ENCODE data around the gene GPC5.

Gene GPC5

DNA sequence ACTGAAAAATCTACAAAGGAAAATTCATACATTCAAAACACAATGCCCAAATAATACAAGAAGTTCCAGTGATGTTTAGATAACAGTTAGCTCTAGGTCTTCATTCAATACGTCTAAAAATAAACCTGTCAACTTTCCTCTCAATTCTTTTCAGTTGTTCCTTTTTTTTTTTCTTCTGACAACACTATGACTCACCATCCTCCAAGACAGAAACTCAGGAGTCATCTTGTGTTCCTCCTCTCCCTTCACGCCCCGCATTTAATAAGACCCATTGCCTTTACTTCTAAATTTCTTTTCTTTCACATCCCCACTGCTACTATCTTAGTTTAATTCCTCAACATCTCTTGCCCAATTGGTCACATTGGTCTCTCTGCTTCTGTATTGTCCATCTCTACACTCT lies 759.9 kb downstream of the GPC5 start:
- POLR2A ChIA-PET: no interaction called here
- no peak for DNase-seq (ENCODE audit: extremely low spot score)
- no peak for TF ChIP-seq ZNF384 (IDR thresholded peaks at IDR 0.05)
- TF ChIP-seq L3MBTL2 (conservative IDR thresholded peaks at IDR 0.05): no peak
- no peak for TF ChIP-seq HDGF (IDR thresholded peaks at IDR 0.05; ENCODE audit: borderline replicate concordance)
- TF ChIP-seq NFRKB (IDR thresholded peaks at IDR 0.05): no peak
- no peak for TF ChIP-seq TARDBP (IDR thresholded peaks at IDR 0.05)
- TF ChIP-seq BHLHE40 (IDR thresholded peaks at IDR 0.05; ENCODE audit: borderline replicate concordance): no peak
- TF ChIP-seq ARNT (IDR thresholded peaks at IDR 0.05): no peak
- CTCF ChIA-PET: no interaction called here

DNA sequence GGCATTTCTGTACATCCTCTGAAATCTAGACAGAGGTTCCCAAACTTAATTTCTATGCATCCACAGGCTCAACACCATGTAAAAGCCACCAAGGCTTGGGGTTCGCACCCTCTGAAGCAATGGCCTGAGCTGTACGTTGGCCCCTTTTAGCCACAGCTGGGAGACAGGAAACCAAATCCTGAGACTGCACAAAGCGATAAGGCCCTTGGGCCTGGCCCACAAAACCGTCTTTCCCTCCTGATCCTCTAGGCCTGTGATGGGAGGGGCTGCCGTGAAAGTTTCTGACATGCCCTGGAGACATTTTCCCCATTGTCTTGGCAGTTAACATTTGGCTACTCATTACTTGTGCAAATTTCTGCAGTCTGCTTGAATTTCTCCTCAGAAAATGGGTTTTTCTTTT lies 766.4 kb downstream of the GPC5 start:
- no peak for TF ChIP-seq NFRKB (IDR thresholded peaks at IDR 0.05)
- DNase-seq (ENCODE audit: extremely low spot score): no peak
- CTCF ChIA-PET: no interaction called here
- POLR2A ChIA-PET: no interaction called here

DNA sequence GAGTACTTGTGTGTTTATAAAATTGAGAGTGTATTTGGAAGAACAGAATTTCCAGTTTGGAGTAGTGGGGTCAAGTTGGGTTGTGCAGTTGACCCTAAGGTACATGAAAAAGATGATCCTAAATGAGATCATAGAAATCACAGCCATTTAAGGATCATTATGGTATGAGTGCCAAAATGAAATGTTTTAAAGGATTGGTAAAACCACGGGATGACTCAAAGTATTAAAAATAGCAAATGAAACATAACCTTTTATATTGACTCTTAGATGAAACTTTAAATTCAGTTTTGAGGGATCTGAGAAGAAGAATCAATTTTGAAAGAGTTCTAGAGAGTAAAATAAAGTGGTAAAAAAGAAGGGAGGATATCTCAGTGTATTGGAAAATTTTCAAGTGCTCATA lies 773.8 kb downstream of the GPC5 start:
- TF ChIP-seq SUZ12 (IDR thresholded peaks at IDR 0.05) (no peak), ELF4 (IDR thresholded peaks at IDR 0.05) (no peak), NFRKB (IDR thresholded peaks at IDR 0.05) (no peak), TARDBP (IDR thresholded peaks at IDR 0.05) (no peak), FOXK2 (IDR thresholded peaks at IDR 0.05) (no peak), L3MBTL2 (conservative IDR thresholded peaks at IDR 0.05) (no peak), HDGF (IDR thresholded peaks at IDR 0.05; ENCODE audit: borderline replicate concordance) (no peak), BHLHE40 (IDR thresholded peaks at IDR 0.05; ENCODE audit: borderline replicate concordance) (no peak)
- no peak for DNase-seq (ENCODE audit: extremely low spot score)
- POLR2A ChIA-PET: no interaction called here
- CTCF ChIA-PET: no interaction called here

DNA sequence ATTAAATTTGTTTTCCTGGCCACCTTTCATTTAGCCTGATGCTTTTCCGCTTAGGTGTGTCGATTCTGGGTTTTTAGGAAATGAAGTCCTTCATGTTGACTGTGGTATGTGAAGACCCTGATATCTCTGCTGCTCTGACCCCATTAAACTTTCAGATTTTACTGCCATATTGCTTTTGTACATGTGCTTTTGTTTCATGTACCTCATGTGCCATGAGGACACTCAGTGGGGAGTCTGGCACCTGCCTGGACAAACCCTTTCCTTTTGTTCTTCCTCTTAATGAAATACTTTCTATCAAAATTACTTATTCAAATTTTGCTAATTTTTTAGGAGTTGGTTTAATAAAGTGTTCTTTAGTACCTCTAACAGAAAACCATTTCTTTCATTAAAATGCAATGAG lies 774.8 kb downstream of the GPC5 start:
- no peak for DNase-seq (ENCODE audit: extremely low spot score)
- TF ChIP-seq CTBP1 (IDR thresholded peaks at IDR 0.05; ENCODE audit: borderline replicate concordance) (no peak), SUZ12 (IDR thresholded peaks at IDR 0.05) (no peak), LEF1 (IDR thresholded peaks at IDR 0.05; ENCODE audit: borderline replicate concordance) (no peak), L3MBTL2 (conservative IDR thresholded peaks at IDR 0.05) (no peak), ARNT (IDR thresholded peaks at IDR 0.05) (no peak), BHLHE40 (IDR thresholded peaks at IDR 0.05; ENCODE audit: borderline replicate concordance) (no peak), NFRKB (IDR thresholded peaks at IDR 0.05) (no peak), HDGF (IDR thresholded peaks at IDR 0.05; ENCODE audit: borderline replicate concordance) (no peak), ELF4 (IDR thresholded peaks at IDR 0.05) (no peak), ZNF384 (IDR thresholded peaks at IDR 0.05) (no peak), SP1 (IDR thresholded peaks at IDR 0.05) (no peak), TARDBP (IDR thresholded peaks at IDR 0.05) (no peak), FOXM1 (IDR thresholded peaks at IDR 0.05; ENCODE audit: borderline replicate concordance) (no peak), FOXK2 (IDR thresholded peaks at IDR 0.05) (no peak), FOXA1 (IDR thresholded peaks at IDR 0.05) (no peak)
- TF ChIP-seq, protein P1, sequence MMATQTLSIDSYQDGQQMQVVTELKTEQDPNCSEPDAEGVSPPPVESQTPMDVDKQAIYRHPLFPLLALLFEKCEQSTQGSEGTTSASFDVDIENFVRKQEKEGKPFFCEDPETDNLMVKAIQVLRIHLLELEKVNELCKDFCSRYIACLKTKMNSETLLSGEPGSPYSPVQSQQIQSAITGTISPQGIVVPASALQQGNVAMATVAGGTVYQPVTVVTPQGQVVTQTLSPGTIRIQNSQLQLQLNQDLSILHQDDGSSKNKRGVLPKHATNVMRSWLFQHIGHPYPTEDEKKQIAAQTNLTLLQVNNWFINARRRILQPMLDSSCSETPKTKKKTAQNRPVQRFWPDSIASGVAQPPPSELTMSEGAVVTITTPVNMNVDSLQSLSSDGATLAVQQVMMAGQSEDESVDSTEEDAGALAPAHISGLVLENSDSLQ (IDR thresholded peaks at IDR 0.05): no peak
- ChIA-PET CTCF (no interaction called here), POLR2A (no interaction called here)

DNA sequence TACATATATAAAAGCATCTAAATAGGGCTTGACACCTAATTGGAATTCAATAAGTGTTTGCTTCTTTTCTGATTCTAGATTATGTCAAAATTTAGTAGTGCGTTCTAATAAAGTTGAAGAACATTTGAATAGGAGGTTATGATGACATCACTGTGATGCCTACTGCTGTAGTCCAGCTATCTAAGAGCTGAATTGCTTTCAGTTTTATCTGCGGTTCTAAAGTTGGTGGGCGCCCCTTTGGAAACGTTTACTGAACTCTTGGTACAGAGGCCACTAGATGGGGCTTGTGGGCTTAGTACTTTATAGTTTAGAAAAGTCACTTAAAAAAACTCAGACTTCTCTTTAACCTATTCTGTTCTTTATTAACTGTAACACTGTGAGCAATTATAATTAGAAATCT lies 776.9 kb downstream of the GPC5 start:
- ChIA-PET POLR2A (no interaction called here), CTCF (interaction anchor here (0.5 to 1.6 kb wide), 5 partner anchors 99 to 1426 kb away, joined by 3 to 6 read pairs (median 4); no protein-coding TSS in a partner anchor)
- TF ChIP-seq ZNF384 (IDR thresholded peaks at IDR 0.05): 0 out of 2 replicates have a peak, but pooled peaks have one; percentile 18
- TF ChIP-seq LEF1 (IDR thresholded peaks at IDR 0.05; ENCODE audit: borderline replicate concordance): no peak
- peak; percentile 72 for DNase-seq (ENCODE audit: extremely low spot score)

DNA sequence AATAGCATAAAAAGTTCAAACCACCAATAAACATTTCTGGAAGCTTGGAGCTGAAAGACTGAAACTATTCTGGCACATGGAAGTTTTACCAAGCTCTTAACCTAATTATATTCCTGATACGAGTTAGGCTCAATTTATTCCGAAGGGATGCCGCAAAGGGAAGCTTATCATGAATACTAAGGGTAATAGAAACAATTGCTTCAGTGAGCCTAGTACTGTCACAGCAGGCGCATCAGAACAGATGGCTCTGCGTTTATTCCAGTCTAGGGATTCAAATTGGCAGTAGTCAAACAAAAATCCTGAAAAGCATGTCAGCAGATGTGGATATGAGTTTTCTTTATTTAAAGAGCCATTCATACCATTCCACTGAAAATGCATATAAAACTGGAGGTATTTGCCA lies 779.5 kb downstream of the GPC5 start:
- ChIA-PET CTCF (interaction anchor here (0.6 to 2.1 kb wide), 3 partner anchors 10 to 142 kb away, joined by 3 to 7 read pairs (median 3); no protein-coding TSS in a partner anchor), POLR2A (no interaction called here)
- DNase-seq (ENCODE audit: extremely low spot score): no peak
- TF ChIP-seq HDGF (IDR thresholded peaks at IDR 0.05; ENCODE audit: borderline replicate concordance) (no peak), L3MBTL2 (conservative IDR thresholded peaks at IDR 0.05) (no peak), ARNT (IDR thresholded peaks at IDR 0.05) (no peak), TARDBP (IDR thresholded peaks at IDR 0.05) (no peak)

DNA sequence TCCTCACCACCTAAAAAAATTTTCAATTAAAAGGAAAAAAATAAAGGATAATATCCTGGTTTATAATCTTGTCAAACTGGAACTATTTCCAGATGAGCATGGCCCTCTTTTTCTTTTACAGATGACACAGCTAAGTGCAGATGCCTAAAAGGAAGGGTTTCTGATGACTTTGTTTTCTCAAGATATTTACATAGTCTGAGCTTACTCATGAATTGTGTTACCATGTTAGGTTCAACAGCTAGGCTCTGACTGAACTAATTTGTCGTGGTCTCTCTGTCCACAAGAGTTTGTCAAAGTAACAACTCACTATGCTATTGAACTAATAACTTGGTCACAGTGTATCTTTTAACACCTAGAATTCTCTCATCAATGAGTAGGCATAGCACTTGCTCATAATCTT lies 780.8 kb downstream of the GPC5 start:
- ChIA-PET CTCF (interaction anchor here (1.3 kb wide), 1 partner anchor 8 kb away, joined by 5 read pairs; no protein-coding TSS in a partner anchor), POLR2A (no interaction called here)
- no peak for TF ChIP-seq BHLHE40 (IDR thresholded peaks at IDR 0.05; ENCODE audit: borderline replicate concordance)
- no peak for TF ChIP-seq NFRKB (IDR thresholded peaks at IDR 0.05)
- TF ChIP-seq ELF4 (IDR thresholded peaks at IDR 0.05): no peak
- no peak for TF ChIP-seq FOXA1 (IDR thresholded peaks at IDR 0.05)
- no peak for DNase-seq (ENCODE audit: extremely low spot score)

DNA sequence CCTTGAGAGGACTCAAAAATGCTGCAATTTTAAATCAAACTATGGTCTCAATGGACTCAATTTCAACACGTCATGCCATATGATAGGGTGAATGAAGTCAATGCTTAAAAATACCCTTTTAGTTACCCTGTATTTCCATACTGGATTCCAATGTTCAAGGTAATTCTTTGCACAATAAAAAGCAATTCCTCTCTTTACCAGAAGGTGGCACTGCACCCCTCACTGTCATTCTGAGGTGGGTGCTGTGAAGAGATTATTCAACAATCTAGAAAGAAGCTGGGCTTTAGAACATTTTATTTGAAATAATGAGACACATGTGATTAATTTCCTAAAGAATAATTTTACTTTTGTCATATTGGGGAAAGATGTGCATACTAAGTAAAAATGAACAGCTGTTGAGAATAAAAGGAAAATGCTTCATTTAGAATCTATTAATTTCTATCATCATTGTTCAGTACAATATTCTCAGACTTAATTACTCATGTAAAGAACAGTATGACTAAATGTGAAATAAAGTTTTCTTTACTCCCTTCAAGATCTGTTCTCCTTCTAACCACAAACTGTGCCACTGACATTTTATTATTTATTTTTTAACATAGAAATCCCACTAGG lies 789.1 kb downstream of the GPC5 start:
- ChIA-PET CTCF (interaction anchor here (0.6 to 0.9 kb wide), 13 partner anchors 8 to 1930 kb away, joined by 3 to 8 read pairs (median 4); no protein-coding TSS in a partner anchor), POLR2A (no interaction called here)
- peak; percentile 73 for DNase-seq (ENCODE audit: extremely low spot score)
- 0 out of 2 replicates have a peak, but pooled peaks have one; percentile 13 for TF ChIP-seq FOXA1 (IDR thresholded peaks at IDR 0.05)
- no peak for TF ChIP-seq TARDBP (IDR thresholded peaks at IDR 0.05)
- TF ChIP-seq SUZ12 (IDR thresholded peaks at IDR 0.05): no peak
- no peak for TF ChIP-seq HDGF (IDR thresholded peaks at IDR 0.05; ENCODE audit: borderline replicate concordance)
- no peak for TF ChIP-seq LEF1 (IDR thresholded peaks at IDR 0.05; ENCODE audit: borderline replicate concordance)
- no peak for TF ChIP-seq BHLHE40 (IDR thresholded peaks at IDR 0.05; ENCODE audit: borderline replicate concordance)
- TF ChIP-seq ARNT (IDR thresholded peaks at IDR 0.05): no peak
- TF ChIP-seq ELF4 (IDR thresholded peaks at IDR 0.05): no peak
- no peak for TF ChIP-seq FOXM1 (IDR thresholded peaks at IDR 0.05; ENCODE audit: borderline replicate concordance)
- no peak for TF ChIP-seq NFRKB (IDR thresholded peaks at IDR 0.05)
- no peak for TF ChIP-seq FOXK2 (IDR thresholded peaks at IDR 0.05)
- TF ChIP-seq, protein P1 (IDR thresholded peaks at IDR 0.05): peak; percentile 57; the same call in 1 of the 2 replicates
- TF ChIP-seq L3MBTL2 (conservative IDR thresholded peaks at IDR 0.05): no peak
- TF ChIP-seq ZNF384 (IDR thresholded peaks at IDR 0.05): no peak
- TF ChIP-seq CTBP1 (IDR thresholded peaks at IDR 0.05; ENCODE audit: borderline replicate concordance): no peak
- TF ChIP-seq SP1 (IDR thresholded peaks at IDR 0.05): no peak

Data from HEK293T (cell line).